ENCODE measurements around the gene SKA3.
"Not testable (repeated sequence)": the region's sequence is repeated elsewhere in the genome, so short reads cannot be mapped to it uniquely, and the experiment has no call there.

Gene SKA3

GRCh38 chr13:21176215-21176981, at the start of gene SKA3, which contains the start of gene MRPL57:
SKA3 (minus strand) TSS chr13:21176552; CDS start chr13:21176477, 75 bp downstream.
MRPL57 (plus strand) TSS chr13:21176658; CDS start chr13:21176917, 259 bp downstream.
- DNase-seq (ENCODE audit: extremely low read depth in 1 of 2, low read depth in 1 of 2), result peak; percentile 74 to 91

- no peak for DNase-seq (ENCODE audit: extremely low read depth in 1 of 2, low read depth in 1 of 2)
Observed at GRCh38 chr13:21225082-21225481, 48.7 kb upstream of the SKA3 start.

GRCh38 chr13:21221268-21221667, 44.9 kb upstream of the SKA3 start:
- no peak for DNase-seq (ENCODE audit: extremely low read depth in 1 of 2, low read depth in 1 of 2)

GRCh38 chr13:21219716-21220115, 43.4 kb upstream of the SKA3 start:
- not testable (repeated sequence) for DNase-seq (ENCODE audit: extremely low read depth in 1 of 2, low read depth in 1 of 2)

- DNase-seq (ENCODE audit: extremely low read depth in 1 of 2, low read depth in 1 of 2), result no peak
Observed at GRCh38 chr13:21219036-21219381, 42.7 kb upstream of the SKA3 start.

GRCh38 chr13:21218351-21219035, 42.1 kb upstream of the SKA3 start:
- DNase-seq (ENCODE audit: extremely low read depth in 1 of 2, low read depth in 1 of 2), result no peak

GRCh38 chr13:21216332-21216731, 40.0 kb upstream of the SKA3 start:
- no peak for DNase-seq (ENCODE audit: extremely low read depth in 1 of 2, low read depth in 1 of 2)

GRCh38 chr13:21215419-21215818, 39.1 kb upstream of the SKA3 start:
- not testable (repeated sequence) for DNase-seq (ENCODE audit: extremely low read depth in 1 of 2, low read depth in 1 of 2)

GRCh38 chr13:21212138-21212775, 35.9 kb upstream of the SKA3 start:
- no peak for DNase-seq (ENCODE audit: extremely low read depth in 1 of 2, low read depth in 1 of 2)

- no peak for DNase-seq (ENCODE audit: extremely low read depth in 1 of 2, low read depth in 1 of 2)
Observed at GRCh38 chr13:21208652-21209154, 32.4 kb upstream of the SKA3 start.

- DNase-seq (ENCODE audit: extremely low read depth in 1 of 2, low read depth in 1 of 2), result no peak
Observed at GRCh38 chr13:21202767-21203531, 26.6 kb upstream of the SKA3 start.

GRCh38 chr13:21201456-21202190, 25.3 kb upstream of the SKA3 start:
- not testable (repeated sequence) for DNase-seq (ENCODE audit: extremely low read depth in 1 of 2, low read depth in 1 of 2)

GRCh38 chr13:21198391-21198790, 22.0 kb upstream of the SKA3 start:
- not testable (repeated sequence) for DNase-seq (ENCODE audit: extremely low read depth in 1 of 2, low read depth in 1 of 2)

- not testable (repeated sequence) for DNase-seq (ENCODE audit: extremely low read depth in 1 of 2, low read depth in 1 of 2)
Observed at GRCh38 chr13:21197606-21198225, 21.4 kb upstream of the SKA3 start.

GRCh38 chr13:21194756-21195155, 18.4 kb upstream of the SKA3 start:
- DNase-seq (ENCODE audit: extremely low read depth in 1 of 2, low read depth in 1 of 2), result not testable (repeated sequence)

- not testable (repeated sequence) for DNase-seq (ENCODE audit: extremely low read depth in 1 of 2, low read depth in 1 of 2)
Observed at GRCh38 chr13:21186410-21186809, 10.1 kb upstream of the SKA3 start.

- no peak for DNase-seq (ENCODE audit: extremely low read depth in 1 of 2, low read depth in 1 of 2)
Observed at GRCh38 chr13:21181671-21182070, 5.3 kb upstream of the SKA3 start.

GRCh38 chr13:21176982-21177284, 581 bp upstream of the SKA3 start:
- no peak for DNase-seq (ENCODE audit: extremely low read depth in 1 of 2, low read depth in 1 of 2)

- no peak for DNase-seq (ENCODE audit: extremely low read depth in 1 of 2, low read depth in 1 of 2)
Observed at GRCh38 chr13:21175656-21176214, 617 bp downstream of the SKA3 start.
